Fibroblast of lung (primary cell): ENCODE data around the gene SMNDC1.

Experiments
- EZH2 ChIP-seq: IDR thresholded peaks from 2 replicates; pipeline ENCODE4 v1.5.1; 2012; ENCODE audit warnings: low read length, control low read depth, mild to moderate bottlenecking; ENCODE audit errors: missing control alignments
- TF ChIP-seq, protein P1 (sequence below), 2 donors: IDR thresholded peaks in 1 of 2; conservative IDR thresholded peaks in 1 of 2; 1 replicate in 1 of 2; 2 replicates in 1 of 2; pipeline ENCODE4 v1.5.1; 2011 to 2012; ENCODE audit warnings: low read length in 2 of 2, control low read depth in 1 of 2, inconsistent platforms in 1 of 2, low read depth in 1 of 2, mild to moderate bottlenecking in 1 of 2

DNA sequence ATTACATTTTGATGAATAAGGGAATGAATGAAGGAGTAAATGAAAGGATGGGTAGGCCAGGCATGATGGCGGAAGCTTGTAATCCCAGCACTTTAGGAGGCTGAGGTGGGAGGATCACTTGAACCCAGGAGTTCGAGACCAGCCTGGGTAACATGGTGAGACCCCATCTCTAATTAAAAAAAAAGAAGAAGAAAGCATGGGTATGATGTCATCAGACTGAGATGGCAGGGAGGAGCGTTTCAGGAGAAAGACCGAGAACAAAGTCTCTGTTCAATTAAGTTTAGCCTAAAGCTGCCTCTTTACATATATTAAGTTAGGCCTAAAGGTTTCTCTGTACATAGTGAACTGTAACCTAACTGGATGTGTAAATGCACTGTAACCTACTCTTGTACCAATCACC lies 42.2 kb upstream of the SMNDC1 start:
- TF ChIP-seq EZH2 = no peak
- TF ChIP-seq, protein P1, sequence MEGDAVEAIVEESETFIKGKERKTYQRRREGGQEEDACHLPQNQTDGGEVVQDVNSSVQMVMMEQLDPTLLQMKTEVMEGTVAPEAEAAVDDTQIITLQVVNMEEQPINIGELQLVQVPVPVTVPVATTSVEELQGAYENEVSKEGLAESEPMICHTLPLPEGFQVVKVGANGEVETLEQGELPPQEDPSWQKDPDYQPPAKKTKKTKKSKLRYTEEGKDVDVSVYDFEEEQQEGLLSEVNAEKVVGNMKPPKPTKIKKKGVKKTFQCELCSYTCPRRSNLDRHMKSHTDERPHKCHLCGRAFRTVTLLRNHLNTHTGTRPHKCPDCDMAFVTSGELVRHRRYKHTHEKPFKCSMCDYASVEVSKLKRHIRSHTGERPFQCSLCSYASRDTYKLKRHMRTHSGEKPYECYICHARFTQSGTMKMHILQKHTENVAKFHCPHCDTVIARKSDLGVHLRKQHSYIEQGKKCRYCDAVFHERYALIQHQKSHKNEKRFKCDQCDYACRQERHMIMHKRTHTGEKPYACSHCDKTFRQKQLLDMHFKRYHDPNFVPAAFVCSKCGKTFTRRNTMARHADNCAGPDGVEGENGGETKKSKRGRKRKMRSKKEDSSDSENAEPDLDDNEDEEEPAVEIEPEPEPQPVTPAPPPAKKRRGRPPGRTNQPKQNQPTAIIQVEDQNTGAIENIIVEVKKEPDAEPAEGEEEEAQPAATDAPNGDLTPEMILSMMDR (conservative IDR thresholded peaks at IDR 0.05 in 1 of 2, IDR thresholded peaks at IDR 0.05 in 1 of 2; ENCODE audit: low read depth in 1 of 2, low read length in 2 of 2) = no peak
